Esophagus squamous epithelium (tissue), 5 donors: ENCODE results near the gene ERC2. TPM values are rescaled to one million over a fixed set of nuclear protein-coding genes. Genes with fewer than 3 reads are reported as not detected.

Experiments used
- DNase-seq: peaks from one replicate; lab custom pipeline; 2025; lab: John Stamatoyannopoulos, UW
- H3K27ac ChIP-seq, 4 donors: fragments of 200-600 bp; sonication (generic); one replicate each; pipeline ENCODE4 v1.5.1; 2016 to 2019; ENCODE audit warnings: mild to moderate bottlenecking in 1 of 4
- H3K27me3 ChIP-seq, 4 donors: fragments of 200-600 bp; sonication (generic); 1 replicate in 3 of 4; 2 replicates in 1 of 4; pipeline versions ENCODE4 v1.5.1 to v1.6.0; 2017 to 2021; ENCODE audit warnings: antibody characterized with exemption in 1 of 4
- H3K36me3 ChIP-seq, 3 donors: fragments of 200-600 bp; sonication (generic); one replicate each; pipeline ENCODE4 v1.5.1; 2016 to 2019
- H3K4me1 ChIP-seq, 3 donors: fragments of 200-600 bp; sonication (generic); one replicate each; pipeline ENCODE4 v1.5.1; 2017 to 2019
- H3K4me3 ChIP-seq, 4 donors: fragments of 200-600 bp; sonication (generic); 1 replicate in 3 of 4; 2 replicates in 1 of 4; pipeline ENCODE4 v1.5.1; 2016 to 2019; ENCODE audit warnings: mild to moderate bottlenecking in 2 of 4, moderate library complexity in 1 of 4
- H3K9me3 ChIP-seq, 3 donors: fragments of 200-600 bp; sonication (generic); one replicate each; pipeline ENCODE4 v1.5.1; 2016 to 2019
- CTCF ChIP-seq, 6 experiments: fragments of 450-650 bp in 4 of 6; fragments of 200-600 bp in 2 of 6; sonication (generic) in 2 of 6; IDR thresholded peaks; one replicate each; pipeline ENCODE4 v1.5.1; 2016 to 2019; ENCODE audit warnings: antibody characterized with exemption in 6 of 6, mild to moderate bottlenecking in 4 of 6, moderate library complexity in 4 of 6
- POLR2A ChIP-seq, 4 donors: fragments of 450-650 bp; IDR thresholded peaks; one replicate each; pipeline ENCODE4 v1.6.1; 2017; ENCODE audit warnings: antibody characterized with exemption in 4 of 4, mild to moderate bottlenecking in 4 of 4, moderate library complexity in 3 of 4
- WGBS, 2 donors: methylation state at CpG; one replicate each; pipeline ENCODE4 v1.1.5; 2018; 5-methylcytosine and 5-hydroxymethylcytosine counted together
- intact Hi-C: fragments of 100-400 bp; cut with DNase I; formaldehyde crosslinking; loops from one replicate; pipeline ENCODE4 v1.15.0; 2022
- total RNA-seq, 4 donors: library from RNA; depleted of rRNA; stranded (reverse); fragments of >200 nt; gene quantifications; one replicate each; pipeline ENCODE4 v1.1.0, GENCODE V29; 2016
- donor health status: DM: yes; HTN: yes; CAD: no.

ERC2 gene
- total RNA-seq, 4 donors from 2014 or later, result 0.12 to 1.9 (median 0.86) TPM

DNA sequence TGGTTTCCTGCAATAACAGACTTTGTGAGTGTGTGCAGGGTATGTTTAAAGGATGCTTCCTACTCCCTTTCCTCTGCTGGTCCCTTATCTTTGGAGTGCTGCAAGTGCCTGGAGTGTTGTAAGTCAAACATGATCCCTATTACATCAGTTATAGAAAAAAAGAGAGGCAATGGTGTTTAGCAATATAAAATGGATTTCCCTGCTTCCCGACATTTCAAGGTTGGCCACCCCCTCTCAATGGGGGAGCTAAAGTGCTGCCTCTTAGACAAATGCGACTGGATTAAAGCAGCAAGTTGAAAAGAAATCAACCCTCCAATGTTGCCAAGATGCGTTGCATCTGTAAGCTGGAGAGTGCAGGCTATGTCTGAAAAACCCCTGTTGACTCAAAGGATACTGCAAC, 778.1 kb downstream of the ERC2 start:
- H3K27ac ChIP-seq, result no peak overlapping the region
- no peaks in the 10 kb centered on the region for H3K9me3 ChIP-seq
- no peaks in the 10 kb centered on the region for H3K27me3 ChIP-seq
- intact Hi-C loops, result no loop called here
- no peak overlapping the region for H3K4me3 ChIP-seq
- H3K36me3 ChIP-seq, result no peaks in the 10 kb centered on the region
- DNase-seq, result no peak
- no peak for TF ChIP-seq POLR2A (IDR thresholded peaks at IDR 0.05)
- no peak for TF ChIP-seq CTCF (IDR thresholded peaks at IDR 0.05)
- 51 to 67% methylated on average over 3 of the region's 3 CpGs for WGBS, 2 donors
- no peaks in the 10 kb centered on the region for H3K4me1 ChIP-seq

DNA sequence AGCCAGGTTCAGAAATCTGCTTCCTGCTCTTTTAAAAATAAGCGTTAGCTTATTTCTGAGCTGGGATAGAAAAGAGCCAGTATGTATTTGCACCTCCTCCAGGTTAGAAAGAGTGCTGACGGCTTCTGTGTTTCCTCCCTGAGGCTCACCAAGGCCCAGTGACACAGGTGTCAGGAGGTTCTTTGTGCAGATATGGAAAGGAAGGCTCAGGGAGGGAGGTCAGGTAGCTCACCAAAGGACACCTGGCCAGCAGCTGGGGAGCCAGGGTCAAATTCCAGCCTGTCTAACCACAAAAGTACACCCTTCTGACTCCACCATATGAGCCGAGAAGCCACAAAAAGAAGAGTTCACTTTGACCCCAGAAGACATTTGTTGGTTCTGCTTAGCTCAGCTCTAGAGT, 780.1 kb downstream of the ERC2 start:
- Histone ChIP-seq H3K4me1 (peaks cover 0 to 10% (median 0%) of the 10 kb centered on the region in 3 donors), H3K4me3 (no peak overlapping the region), H3K36me3 (no peaks in the 10 kb centered on the region), H3K27me3 (no peaks in the 10 kb centered on the region), H3K27ac (no peak overlapping the region), H3K9me3 (no peaks in the 10 kb centered on the region)
- TF ChIP-seq CTCF (IDR thresholded peaks at IDR 0.05), result no peak
- no peak for TF ChIP-seq POLR2A (IDR thresholded peaks at IDR 0.05)
- WGBS, 2 donors, result 81 to 87% methylated on average over 2 to 3 of the region's 3 CpGs
- no peak for DNase-seq
- intact Hi-C loops, result no loop called here

- DNase-seq, result no peak
- Histone ChIP-seq H3K27ac (no peak overlapping the region), H3K36me3 (no peaks in the 10 kb centered on the region), H3K4me1 (peaks cover 0 to 10% (median 0%) of the 10 kb centered on the region in 3 donors), H3K27me3 (no peaks in the 10 kb centered on the region), H3K9me3 (no peaks in the 10 kb centered on the region), H3K4me3 (no peak overlapping the region)
- WGBS, 2 donors, result 62 to 76% methylated on average over 5 of the region's 5 CpGs
- intact Hi-C loops, result no loop called here
- TF ChIP-seq POLR2A (IDR thresholded peaks at IDR 0.05) (no peak), CTCF (IDR thresholded peaks at IDR 0.05) (no peak)
Observed at GRCh38 chr3:55687526-55687925, 780.7 kb downstream of the ERC2 start.

DNA sequence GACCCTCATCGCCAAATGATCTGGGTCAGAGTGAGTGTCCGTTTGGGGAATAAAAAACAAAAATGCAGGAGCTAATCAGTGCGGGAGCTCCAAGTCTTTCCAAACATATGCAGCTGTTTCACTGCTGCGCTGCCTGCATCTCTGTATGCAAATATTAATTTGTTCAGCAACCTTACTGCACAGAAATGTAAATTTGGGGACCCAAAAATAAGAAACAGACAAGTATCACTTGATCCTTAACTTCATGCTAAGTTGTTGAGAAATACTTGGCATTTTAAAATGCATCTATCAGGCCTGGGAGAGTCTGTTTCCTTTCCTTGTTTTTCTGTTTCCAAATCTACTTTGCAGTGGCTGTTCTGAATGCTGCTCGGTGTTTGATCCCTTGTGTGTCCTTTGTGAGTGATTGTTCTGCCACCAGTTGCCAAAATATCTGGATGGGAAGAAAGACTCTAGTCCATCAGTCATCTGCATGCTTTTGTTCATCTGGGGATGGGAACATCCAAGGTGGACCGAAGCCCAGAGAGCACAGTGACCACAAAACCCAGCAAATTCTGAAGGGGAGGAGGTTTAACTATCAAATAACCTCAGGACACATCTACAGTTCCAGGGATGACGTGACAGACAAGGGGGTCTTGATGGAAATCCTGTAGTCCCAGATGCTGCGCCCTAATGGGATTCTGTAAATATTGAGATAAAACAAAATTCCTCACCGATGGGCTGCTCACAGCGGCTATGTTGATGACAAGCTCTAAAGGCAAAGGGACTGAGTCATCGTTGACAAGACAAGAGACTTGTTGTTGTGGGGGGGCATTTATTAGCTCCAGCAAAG, 781.6 kb downstream of the ERC2 start:
- WGBS, 2 donors, result 57 to 69% methylated on average over 10 to 11 of the region's 11 CpGs
- H3K4me1 ChIP-seq, result peaks cover 0 to 10% (median 0%) of the 10 kb centered on the region in 3 donors
- no peaks in the 10 kb centered on the region for H3K36me3 ChIP-seq
- H3K27ac ChIP-seq, result no peak overlapping the region
- no peaks in the 10 kb centered on the region for H3K27me3 ChIP-seq
- TF ChIP-seq POLR2A (IDR thresholded peaks at IDR 0.05), result no peak
- TF ChIP-seq CTCF (IDR thresholded peaks at IDR 0.05), result no peak
- intact Hi-C loops, result no loop called here
- no peaks in the 10 kb centered on the region for H3K9me3 ChIP-seq
- no peak for DNase-seq
- H3K4me3 ChIP-seq, result no peak overlapping the region

DNA sequence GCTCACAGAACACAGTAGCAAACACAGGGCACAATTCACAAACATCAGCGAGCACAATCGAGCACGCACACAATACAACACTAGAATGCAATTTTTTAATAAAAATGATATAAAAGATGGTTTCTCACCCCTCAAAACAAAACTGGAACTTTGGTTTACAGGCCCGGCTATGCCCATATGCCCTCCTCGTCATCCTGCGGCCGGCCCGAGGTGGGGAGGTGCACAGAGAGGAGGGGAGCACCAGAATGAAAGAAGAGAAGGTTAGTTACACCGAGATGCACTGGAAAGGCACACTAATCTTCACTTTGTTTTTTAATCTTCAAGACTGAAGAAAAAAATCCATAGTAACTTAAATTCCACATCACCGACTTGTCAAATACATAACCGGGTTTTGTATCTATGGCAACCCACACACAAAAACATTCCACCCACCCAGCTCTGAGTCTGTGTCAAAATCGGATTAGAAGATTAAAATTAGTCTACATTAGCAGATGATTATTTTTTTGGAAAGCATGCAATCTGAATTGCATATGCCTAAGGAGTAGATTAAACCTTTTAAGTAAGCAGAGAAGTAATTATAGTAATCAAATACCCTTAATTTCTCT, 784.5 kb downstream of the ERC2 start:
- Histone ChIP-seq H3K27ac (no peak overlapping the region), H3K4me1 (peaks cover 0 to 10% (median 0%) of the 10 kb centered on the region in 3 donors), H3K4me3 (no peak overlapping the region), H3K9me3 (no peaks in the 10 kb centered on the region), H3K36me3 (no peaks in the 10 kb centered on the region), H3K27me3 (no peaks in the 10 kb centered on the region)
- intact Hi-C loops, result no loop called here
- DNase-seq, result no peak
- no peak for TF ChIP-seq POLR2A (IDR thresholded peaks at IDR 0.05)
- no peak for TF ChIP-seq CTCF (IDR thresholded peaks at IDR 0.05)
- WGBS, 2 donors, result 42 to 51% methylated on average over 12 of the region's 12 CpGs
